Vagina (tissue), 2 donors: ENCODE measurements around the gene GLIPR2. TPM values are rescaled to one million over a fixed set of nuclear protein-coding genes. Genes with fewer than 3 reads are reported as not detected.

Source experiments
- DNase-seq, 2 donors: peaks; one replicate each; pipeline ENCODE4 v3.0.0-alpha.2; 2017; ENCODE audit errors: extremely low spot score in 2 of 2
- H3K27ac ChIP-seq: fragments of 200-600 bp; sonication (generic); one replicate; pipeline ENCODE4 v1.5.1; 2019
- H3K27me3 ChIP-seq: fragments of 200-600 bp; sonication (generic); one replicate; pipeline ENCODE4 v1.5.1; 2019
- H3K36me3 ChIP-seq, 2 donors: fragments of 200-600 bp; sonication (generic); one replicate each; pipeline ENCODE4 v1.5.1; 2017 to 2019
- H3K4me1 ChIP-seq: fragments of 200-600 bp; sonication (generic); one replicate; pipeline ENCODE4 v1.5.1; 2019
- H3K4me3 ChIP-seq, 2 donors: fragments of 200-600 bp; sonication (generic); 1 replicate in 1 of 2; 2 replicates in 1 of 2; pipeline ENCODE4 v1.5.1; 2016 to 2019
- H3K9me3 ChIP-seq: fragments of 200-600 bp; sonication (generic); one replicate; pipeline ENCODE4 v1.5.1; 2019
- POLR2A ChIP-seq, 2 donors: fragments of 450-650 bp; IDR thresholded peaks; one replicate each; pipeline ENCODE4 v1.6.1; 2017; ENCODE audit warnings: antibody characterized with exemption in 2 of 2, mild to moderate bottlenecking in 2 of 2, moderate library complexity in 2 of 2
- POLR2AphosphoS5 ChIP-seq, 2 donors: sonication (generic); formaldehyde crosslinking; IDR thresholded peaks; one replicate each; pipeline ENCODE4 v1.9.0; 2017; ENCODE audit warnings: antibody characterized with exemption in 2 of 2, mild to moderate bottlenecking in 2 of 2, low read depth in 1 of 2; ENCODE audit not compliant: insufficient read depth in 1 of 2
- intact Hi-C: fragments of 100-400 bp; cut with DNase I; formaldehyde crosslinking; loops from one replicate; pipeline ENCODE4 v1.15.1; 2023
- total RNA-seq: library from RNA; depleted of rRNA; stranded (reverse); fragments of >200 nt; gene quantifications from one replicate; pipeline ENCODE4 v1.2.3, GENCODE V29; 2016
- TF ChIP-seq, protein P1 (sequence below), 3 experiments: fragments of 450-650 bp in 2 of 3; fragments of 200-600 bp in 1 of 3; sonication (generic) in 1 of 3; IDR thresholded peaks; one replicate each; pipeline ENCODE4 v1.5.1; 2017 to 2019; ENCODE audit warnings: antibody characterized with exemption in 3 of 3, mild to moderate bottlenecking in 2 of 3, moderate library complexity in 2 of 3

Gene GLIPR2
- total RNA-seq, 1 donor from 2014 or later, result 34.9 TPM

DNA sequence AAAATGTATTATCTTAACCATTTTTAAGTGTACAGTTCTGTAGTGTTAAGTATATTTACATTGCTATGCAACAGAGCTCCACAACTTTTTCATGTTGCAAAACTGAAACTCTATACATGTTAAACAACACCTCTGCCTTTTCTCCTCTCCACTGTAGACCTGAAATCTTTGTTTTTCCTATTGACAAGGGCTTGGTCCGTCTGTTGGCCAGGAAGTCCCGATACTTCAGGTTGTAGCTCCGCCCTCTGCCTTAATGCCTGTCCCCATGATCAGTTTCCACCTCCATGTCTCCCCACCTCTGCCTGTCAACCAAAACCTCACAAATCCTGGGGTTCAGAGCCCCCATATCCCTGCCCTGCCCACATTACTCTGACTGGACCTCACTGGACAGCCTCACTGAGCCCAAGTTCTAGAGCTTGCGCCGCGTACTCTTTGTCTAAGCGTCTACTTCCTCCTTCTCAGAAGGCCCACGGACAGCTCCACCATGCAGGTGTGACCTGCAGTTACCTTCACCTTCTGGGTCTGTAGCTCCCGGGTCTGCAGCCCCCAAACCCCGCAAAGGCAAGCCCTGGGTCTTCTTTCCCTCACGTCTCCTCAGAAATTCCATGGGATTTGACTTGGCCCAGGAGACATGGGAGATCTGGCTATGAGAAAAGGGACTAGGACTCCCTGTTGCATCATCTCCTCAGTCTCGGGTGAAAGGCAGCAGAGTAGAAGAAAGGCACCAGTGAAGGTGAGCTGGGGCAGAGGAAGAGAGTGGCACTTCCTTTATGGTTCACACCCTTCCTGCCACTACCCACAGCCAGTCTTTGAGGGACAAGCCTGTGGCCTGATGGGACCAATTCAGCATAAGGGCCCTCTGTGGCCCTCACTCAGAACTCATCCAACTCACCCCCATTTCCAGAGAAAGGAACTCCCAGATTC lies 8.0 kb downstream of the GLIPR2 start:
- DNase-seq, result no peak
- H3K4me3 ChIP-seq, result no peak overlapping the region
- TF ChIP-seq POLR2AphosphoS5 (IDR thresholded peaks at IDR 0.05; ENCODE audit: insufficient read depth in 1 of 2, low read depth in 1 of 2), result no peak
- no peak for TF ChIP-seq POLR2A (IDR thresholded peaks at IDR 0.05)
- TF ChIP-seq, protein P1, sequence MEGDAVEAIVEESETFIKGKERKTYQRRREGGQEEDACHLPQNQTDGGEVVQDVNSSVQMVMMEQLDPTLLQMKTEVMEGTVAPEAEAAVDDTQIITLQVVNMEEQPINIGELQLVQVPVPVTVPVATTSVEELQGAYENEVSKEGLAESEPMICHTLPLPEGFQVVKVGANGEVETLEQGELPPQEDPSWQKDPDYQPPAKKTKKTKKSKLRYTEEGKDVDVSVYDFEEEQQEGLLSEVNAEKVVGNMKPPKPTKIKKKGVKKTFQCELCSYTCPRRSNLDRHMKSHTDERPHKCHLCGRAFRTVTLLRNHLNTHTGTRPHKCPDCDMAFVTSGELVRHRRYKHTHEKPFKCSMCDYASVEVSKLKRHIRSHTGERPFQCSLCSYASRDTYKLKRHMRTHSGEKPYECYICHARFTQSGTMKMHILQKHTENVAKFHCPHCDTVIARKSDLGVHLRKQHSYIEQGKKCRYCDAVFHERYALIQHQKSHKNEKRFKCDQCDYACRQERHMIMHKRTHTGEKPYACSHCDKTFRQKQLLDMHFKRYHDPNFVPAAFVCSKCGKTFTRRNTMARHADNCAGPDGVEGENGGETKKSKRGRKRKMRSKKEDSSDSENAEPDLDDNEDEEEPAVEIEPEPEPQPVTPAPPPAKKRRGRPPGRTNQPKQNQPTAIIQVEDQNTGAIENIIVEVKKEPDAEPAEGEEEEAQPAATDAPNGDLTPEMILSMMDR (IDR thresholded peaks at IDR 0.05), result no peak
- peaks cover 76% of the 10 kb centered on the region for H3K4me1 ChIP-seq
- no peaks in the 10 kb centered on the region for H3K27me3 ChIP-seq
- intact Hi-C loops, result no loop called here
- peak overlapping the region; percentile 14 for H3K27ac ChIP-seq
- no peaks in the 10 kb centered on the region for H3K36me3 ChIP-seq
- no peaks in the 10 kb centered on the region for H3K9me3 ChIP-seq

DNA sequence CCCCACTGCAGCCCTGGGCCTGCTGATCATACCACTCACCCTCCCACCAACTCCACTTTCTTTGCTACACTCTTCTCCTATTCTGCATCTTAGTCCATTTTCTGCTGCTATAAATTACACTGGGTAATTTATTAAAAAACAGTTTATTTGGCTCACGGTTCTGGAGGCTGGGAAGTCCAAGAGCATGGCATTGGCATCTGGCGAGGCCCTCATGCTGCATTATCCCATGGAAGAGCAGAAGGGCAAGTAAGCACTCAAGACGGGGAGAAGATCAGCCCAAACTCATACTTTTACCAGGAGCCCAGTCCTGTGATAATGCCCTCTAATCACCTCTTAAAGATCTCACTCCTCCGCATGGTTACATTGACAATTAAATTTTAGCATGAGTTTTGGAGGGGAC lies 9.4 kb downstream of the GLIPR2 start:
- Histone ChIP-seq H3K36me3 (no peaks in the 10 kb centered on the region), H3K9me3 (no peaks in the 10 kb centered on the region), H3K4me1 (peaks cover 65% of the 10 kb centered on the region), H3K27ac (no peak overlapping the region), H3K27me3 (no peaks in the 10 kb centered on the region), H3K4me3 (no peak overlapping the region)
- intact Hi-C loops, result no loop called here
- DNase-seq, result no peak
- TF ChIP-seq, protein P1 (IDR thresholded peaks at IDR 0.05), result no peak
- TF ChIP-seq POLR2AphosphoS5 (IDR thresholded peaks at IDR 0.05; ENCODE audit: insufficient read depth in 1 of 2, low read depth in 1 of 2) (no peak), POLR2A (IDR thresholded peaks at IDR 0.05) (no peak)

GRCh38 chr9:36146651-36147050 lies 10.1 kb downstream of the GLIPR2 start:
- no peak for DNase-seq
- Histone ChIP-seq H3K27ac (peak overlapping the region; percentile 83), H3K4me1 (peaks cover 59% of the 10 kb centered on the region), H3K36me3 (no peaks in the 10 kb centered on the region), H3K27me3 (no peaks in the 10 kb centered on the region), H3K9me3 (no peaks in the 10 kb centered on the region), H3K4me3 (no peak overlapping the region)
- intact Hi-C loops, result no loop called here
- TF ChIP-seq POLR2AphosphoS5 (IDR thresholded peaks at IDR 0.05; ENCODE audit: insufficient read depth in 1 of 2, low read depth in 1 of 2) (no peak), POLR2A (IDR thresholded peaks at IDR 0.05) (no peak)
- TF ChIP-seq, protein P1 (IDR thresholded peaks at IDR 0.05), result no peak

DNA sequence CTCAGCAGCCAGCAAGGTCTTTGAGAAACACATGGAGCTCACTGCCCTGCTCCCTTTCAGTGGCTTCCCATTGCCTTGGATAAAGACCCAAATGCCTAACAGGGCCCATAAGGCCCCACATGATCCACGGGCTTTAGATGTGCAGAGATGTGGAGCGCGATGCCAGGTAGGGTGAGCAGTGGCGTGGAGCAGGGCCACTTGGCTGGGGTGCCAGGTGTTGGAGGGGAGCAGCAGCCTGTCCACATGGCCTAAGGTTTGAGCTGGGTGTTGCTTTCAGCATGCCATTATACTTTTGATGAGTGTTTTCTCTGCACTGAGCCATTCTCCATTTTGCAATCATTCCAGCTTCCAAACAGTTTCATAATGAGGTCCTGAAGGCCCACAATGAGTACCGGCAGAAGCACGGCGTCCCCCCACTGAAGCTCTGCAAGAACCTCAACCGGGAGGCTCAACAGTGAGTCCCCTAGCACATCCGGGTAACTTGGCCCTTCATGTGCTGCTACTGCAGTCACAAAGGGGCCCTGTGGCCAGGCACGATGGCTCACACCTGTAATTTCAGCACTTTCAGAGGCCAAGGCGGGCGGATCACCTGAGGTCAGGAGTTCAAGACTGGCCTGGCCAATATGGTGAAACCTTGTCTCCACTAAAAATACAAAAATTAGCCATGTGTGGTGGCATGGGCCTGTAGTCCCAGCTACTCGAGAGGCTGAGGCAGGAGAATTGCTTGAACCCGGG lies 11.1 kb downstream of the GLIPR2 start:
- H3K36me3 ChIP-seq, result no peaks in the 10 kb centered on the region
- no peak for DNase-seq
- no peak overlapping the region for H3K4me3 ChIP-seq
- no peaks in the 10 kb centered on the region for H3K9me3 ChIP-seq
- peaks cover 49% of the 10 kb centered on the region for H3K4me1 ChIP-seq
- TF ChIP-seq POLR2A (IDR thresholded peaks at IDR 0.05) (no peak), POLR2AphosphoS5 (IDR thresholded peaks at IDR 0.05; ENCODE audit: insufficient read depth in 1 of 2, low read depth in 1 of 2) (no peak)
- TF ChIP-seq, protein P1 (IDR thresholded peaks at IDR 0.05), result no peak
- intact Hi-C loops, result no loop called here
- no peaks in the 10 kb centered on the region for H3K27me3 ChIP-seq
- peak overlapping the region; percentile 83 for H3K27ac ChIP-seq
